ENCODE measurements around the gene ABHD14A.

ABHD14A gene

DNA sequence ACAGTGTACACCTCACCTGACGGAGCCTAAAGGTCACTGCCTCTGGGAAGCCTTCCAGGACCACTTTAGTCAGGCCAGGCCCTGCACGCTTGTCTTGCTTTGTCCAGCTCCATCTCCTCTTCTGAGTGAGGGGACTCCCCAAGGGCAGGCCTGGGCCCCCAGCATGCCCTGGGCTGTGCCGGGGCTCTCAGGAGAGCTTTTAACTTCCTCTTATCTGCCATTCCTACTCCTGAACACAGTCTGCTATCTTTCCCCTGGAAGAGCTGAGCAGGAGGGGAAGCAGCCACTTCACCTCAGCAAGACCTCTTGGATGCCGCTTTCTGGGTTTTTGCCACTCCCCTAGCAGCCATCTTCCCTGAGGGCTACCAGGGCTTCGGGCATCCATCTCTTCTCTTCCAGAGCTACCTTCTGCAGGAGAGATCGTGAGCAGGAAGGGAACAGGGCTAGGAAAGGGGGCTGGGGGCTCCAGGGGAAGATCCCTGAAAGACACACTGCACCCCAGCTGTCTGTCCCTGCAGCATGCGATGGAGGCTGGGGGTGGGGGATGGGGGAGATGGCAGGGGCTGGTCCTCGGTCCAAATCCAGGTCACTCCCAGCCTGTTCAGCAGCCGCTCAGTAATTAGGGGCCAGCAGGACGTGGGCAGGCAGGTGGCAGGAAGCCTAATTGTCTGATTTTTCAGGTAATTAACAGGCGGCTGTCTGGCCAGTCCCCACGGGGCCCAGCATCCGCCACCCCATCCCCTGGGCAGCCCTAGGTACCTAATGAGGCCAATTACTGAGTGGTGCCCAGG, 40.8 kb downstream of the ABHD14A start:
- Histone ChIP-seq H3K36me3 (ENCODE audit: low read depth) (no peaks in the 10 kb centered on the region), H3K4me3 (ENCODE audit: severe bottlenecking) (no peak overlapping the region), H3K9me3 (ENCODE audit: severe bottlenecking) (no peaks in the 10 kb centered on the region), H3K27ac (ENCODE audit: poor library complexity, severe bottlenecking) (no peak overlapping the region), H3K27me3 (ENCODE audit: insufficient read depth, poor library complexity, severe bottlenecking) (no peaks in the 10 kb centered on the region), H3K4me1 (ENCODE audit: insufficient read depth, poor library complexity, severe bottlenecking) (no peaks in the 10 kb centered on the region)
- DNase-seq (ENCODE audit: low spot score) (no peak), ATAC-seq (ENCODE audit: low read depth) (no peak)
- TF ChIP-seq, protein P1, sequence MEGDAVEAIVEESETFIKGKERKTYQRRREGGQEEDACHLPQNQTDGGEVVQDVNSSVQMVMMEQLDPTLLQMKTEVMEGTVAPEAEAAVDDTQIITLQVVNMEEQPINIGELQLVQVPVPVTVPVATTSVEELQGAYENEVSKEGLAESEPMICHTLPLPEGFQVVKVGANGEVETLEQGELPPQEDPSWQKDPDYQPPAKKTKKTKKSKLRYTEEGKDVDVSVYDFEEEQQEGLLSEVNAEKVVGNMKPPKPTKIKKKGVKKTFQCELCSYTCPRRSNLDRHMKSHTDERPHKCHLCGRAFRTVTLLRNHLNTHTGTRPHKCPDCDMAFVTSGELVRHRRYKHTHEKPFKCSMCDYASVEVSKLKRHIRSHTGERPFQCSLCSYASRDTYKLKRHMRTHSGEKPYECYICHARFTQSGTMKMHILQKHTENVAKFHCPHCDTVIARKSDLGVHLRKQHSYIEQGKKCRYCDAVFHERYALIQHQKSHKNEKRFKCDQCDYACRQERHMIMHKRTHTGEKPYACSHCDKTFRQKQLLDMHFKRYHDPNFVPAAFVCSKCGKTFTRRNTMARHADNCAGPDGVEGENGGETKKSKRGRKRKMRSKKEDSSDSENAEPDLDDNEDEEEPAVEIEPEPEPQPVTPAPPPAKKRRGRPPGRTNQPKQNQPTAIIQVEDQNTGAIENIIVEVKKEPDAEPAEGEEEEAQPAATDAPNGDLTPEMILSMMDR (IDR thresholded peaks at IDR 0.05; ENCODE audit: poor library complexity, severe bottlenecking) = no peak

- Histone ChIP-seq H3K27ac (ENCODE audit: poor library complexity, severe bottlenecking) (no peak overlapping the region), H3K36me3 (ENCODE audit: low read depth) (no peaks in the 10 kb centered on the region), H3K4me1 (ENCODE audit: insufficient read depth, poor library complexity, severe bottlenecking) (no peaks in the 10 kb centered on the region), H3K9me3 (ENCODE audit: severe bottlenecking) (no peaks in the 10 kb centered on the region), H3K4me3 (ENCODE audit: severe bottlenecking) (no peak overlapping the region), H3K27me3 (ENCODE audit: insufficient read depth, poor library complexity, severe bottlenecking) (no peaks in the 10 kb centered on the region)
- TF ChIP-seq, protein P1 (IDR thresholded peaks at IDR 0.05; ENCODE audit: poor library complexity, severe bottlenecking) = no peak
- DNase-seq (ENCODE audit: low spot score) = no peak
- no peak for ATAC-seq (ENCODE audit: low read depth)
These were observed 42.7 kb downstream of the ABHD14A start for GRCh38 chr3:52017586-52017985.

- no peaks in the 10 kb centered on the region for H3K9me3 ChIP-seq (ENCODE audit: severe bottlenecking)
- no peaks in the 10 kb centered on the region for H3K36me3 ChIP-seq (ENCODE audit: low read depth)
- no peak for DNase-seq (ENCODE audit: low spot score)
- no peak overlapping the region for H3K27ac ChIP-seq (ENCODE audit: poor library complexity, severe bottlenecking)
- no peaks in the 10 kb centered on the region for H3K4me1 ChIP-seq (ENCODE audit: insufficient read depth, poor library complexity, severe bottlenecking)
- TF ChIP-seq, protein P1 (IDR thresholded peaks at IDR 0.05; ENCODE audit: poor library complexity, severe bottlenecking) = no peak
- H3K4me3 ChIP-seq (ENCODE audit: severe bottlenecking) = no peak overlapping the region
- H3K27me3 ChIP-seq (ENCODE audit: insufficient read depth, poor library complexity, severe bottlenecking) = no peaks in the 10 kb centered on the region
- ATAC-seq (ENCODE audit: low read depth) = no peak
These were observed 43.6 kb downstream of the ABHD14A start for GRCh38 chr3:52018319-52019000.

DNA sequence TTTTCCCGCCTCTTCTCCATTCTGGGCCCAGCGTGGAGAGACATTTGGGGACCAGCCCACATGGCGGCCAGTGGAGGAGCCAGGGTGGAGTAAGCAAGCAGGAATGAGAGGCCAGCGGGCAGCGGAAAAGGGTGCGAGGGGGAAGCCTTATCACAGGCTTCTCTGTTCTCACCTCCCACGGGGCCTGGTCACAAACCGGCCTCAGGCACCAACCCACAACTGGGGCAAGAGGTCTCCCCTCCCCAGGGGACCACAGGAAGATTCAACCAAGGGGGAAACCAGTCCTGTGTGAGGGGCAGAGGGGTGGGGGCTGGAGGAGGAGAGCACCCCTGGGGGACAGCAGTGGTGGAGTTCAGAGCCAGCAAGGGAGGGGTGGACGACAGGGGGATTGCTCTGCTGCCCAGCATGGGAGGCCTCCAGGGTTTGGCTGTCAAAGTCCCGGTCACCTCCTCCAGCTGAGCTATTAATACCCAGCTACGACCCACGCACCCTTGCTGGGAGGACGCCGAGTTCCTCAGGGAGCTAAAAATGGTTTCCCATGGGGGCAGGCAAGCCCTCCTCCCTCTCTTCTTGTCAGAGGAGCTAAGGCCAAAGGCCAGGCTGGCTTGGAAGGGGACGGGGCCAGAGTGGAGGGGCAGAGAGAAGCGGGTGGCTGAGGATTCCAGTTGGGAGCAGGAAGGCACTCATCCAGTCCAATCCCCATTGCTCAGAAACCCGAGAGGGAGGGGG, 44.7 kb downstream of the ABHD14A start:
- TF ChIP-seq, protein P1 (IDR thresholded peaks at IDR 0.05; ENCODE audit: poor library complexity, severe bottlenecking) = no peak
- DNase-seq (ENCODE audit: low spot score) (no peak), ATAC-seq (ENCODE audit: low read depth) (no peak)
- Histone ChIP-seq H3K27ac (ENCODE audit: poor library complexity, severe bottlenecking) (no peak overlapping the region), H3K4me3 (ENCODE audit: severe bottlenecking) (no peak overlapping the region), H3K36me3 (ENCODE audit: low read depth) (no peaks in the 10 kb centered on the region), H3K9me3 (ENCODE audit: severe bottlenecking) (no peaks in the 10 kb centered on the region), H3K4me1 (ENCODE audit: insufficient read depth, poor library complexity, severe bottlenecking) (no peaks in the 10 kb centered on the region), H3K27me3 (ENCODE audit: insufficient read depth, poor library complexity, severe bottlenecking) (no peaks in the 10 kb centered on the region)
